Lower lobe of right lung (tissue), 2 donors: ENCODE results near the gene ELANE. TPM values are rescaled to one million over a fixed set of nuclear protein-coding genes. Genes with fewer than 3 reads are reported as not detected.

Source experiments
- ATAC-seq, 2 donors: fragments of 200-7000 bp; cut with Tn5 transposase; one replicate each; pipeline ENCODE4 v1.9.1; 2020 to 2022; ENCODE audit warnings: mild to moderate bottlenecking in 2 of 2, moderate library complexity in 2 of 2
- DNase-seq: peaks from one replicate; pipeline ENCODE4 v3.0.0-alpha.2; 2020
- H3K27ac ChIP-seq: fragments of 200-600 bp; one replicate; pipeline ENCODE4 v1.8.0; 2022
- H3K27me3 ChIP-seq: fragments of 200-600 bp; one replicate; pipeline ENCODE4 v1.8.0; 2022; ENCODE audit warnings: low read depth
- H3K36me3 ChIP-seq: fragments of 200-600 bp; one replicate; pipeline ENCODE4 v1.8.0; 2022; ENCODE audit warnings: mild to moderate bottlenecking
- H3K4me1 ChIP-seq: fragments of 200-600 bp; one replicate; pipeline ENCODE4 v1.8.0; 2022
- H3K4me3 ChIP-seq: fragments of 200-600 bp; one replicate; pipeline ENCODE4 v1.8.0; 2022; ENCODE audit warnings: mild to moderate bottlenecking
- H3K9me3 ChIP-seq: fragments of 200-600 bp; one replicate; pipeline ENCODE4 v1.8.0; 2022
- CTCF ChIP-seq: fragments of 200-600 bp; IDR thresholded peaks from one replicate; pipeline ENCODE4 v1.8.0; 2022; ENCODE audit warnings: antibody characterized with exemption, mild to moderate bottlenecking
- intact Hi-C: fragments of 100-400 bp; cut with DNase I; formaldehyde crosslinking; loops from one replicate; pipeline ENCODE4 v1.11.0; 2022
- total RNA-seq: library from RNA; stranded (reverse); fragmentation: NEBNext Ultra II Directional; extraction: Animal tissue kit (Norgen Biotek cat#: 25700); gene quantifications from one replicate; pipeline ENCODE4 v1.2.1, GENCODE V29; 2021
- donor health status: DM: no; HTN: yes; CAD: no; lungs with severe emphysema.

ELANE gene
- total RNA-seq, 1 donor from 2014 or later = 0.97 TPM

- no peak for TF ChIP-seq CTCF
- Histone ChIP-seq H3K36me3 (peaks cover 4% of the 10 kb centered on the region), H3K4me3 (peak overlapping the region; percentile 34), H3K27ac (no peak overlapping the region), H3K4me1 (peaks cover 22% of the 10 kb centered on the region), H3K9me3 (no peaks in the 10 kb centered on the region), H3K27me3 (peaks cover 9% of the 10 kb centered on the region)
- peak; percentile 50 to 56 for ATAC-seq
- DNase-seq = peak; percentile 86
- intact Hi-C loops = no loop called here
These were observed 10.6 kb downstream of the ELANE start for GRCh38 chr19:862581-863314.

GRCh38 chr19:863315-863620 is 11.2 kb downstream of the ELANE start:
- Histone ChIP-seq H3K9me3 (no peaks in the 10 kb centered on the region), H3K27me3 (peaks cover 9% of the 10 kb centered on the region), H3K4me3 (peak overlapping the region; percentile 34), H3K27ac (peak overlapping the region; percentile 68), H3K4me1 (peaks cover 22% of the 10 kb centered on the region), H3K36me3 (peaks cover 10% of the 10 kb centered on the region)
- no peak for TF ChIP-seq CTCF
- intact Hi-C loops = no loop called here
- ATAC-seq (no peak), DNase-seq (no peak)

- Histone ChIP-seq H3K27me3 (no peaks in the 10 kb centered on the region), H3K36me3 (peaks cover 20% of the 10 kb centered on the region), H3K4me3 (no peak overlapping the region), H3K4me1 (peaks cover 28% of the 10 kb centered on the region), H3K27ac (no peak overlapping the region), H3K9me3 (no peaks in the 10 kb centered on the region)
- DNase-seq (no peak), ATAC-seq (no peak)
- intact Hi-C loops = no loop called here
- no peak for TF ChIP-seq CTCF
These were observed 14.7 kb downstream of the ELANE start for GRCh38 chr19:866769-867300.

- peaks cover 20% of the 10 kb centered on the region for H3K36me3 ChIP-seq
- H3K27ac ChIP-seq = no peak overlapping the region
- intact Hi-C loops = no loop called here
- DNase-seq (no peak), ATAC-seq (no peak)
- H3K4me1 ChIP-seq = peaks cover 33% of the 10 kb centered on the region
- no peak overlapping the region for H3K4me3 ChIP-seq
- no peak for TF ChIP-seq CTCF
- no peaks in the 10 kb centered on the region for H3K27me3 ChIP-seq
- no peaks in the 10 kb centered on the region for H3K9me3 ChIP-seq
These were observed 15.2 kb downstream of the ELANE start for GRCh38 chr19:867301-867793.

GRCh38 chr19:867855-868457 is 15.9 kb downstream of the ELANE start:
- Histone ChIP-seq H3K9me3 (no peaks in the 10 kb centered on the region), H3K4me3 (no peak overlapping the region), H3K27ac (no peak overlapping the region), H3K36me3 (peaks cover 20% of the 10 kb centered on the region), H3K27me3 (no peaks in the 10 kb centered on the region), H3K4me1 (peaks cover 35% of the 10 kb centered on the region)
- TF ChIP-seq CTCF = no peak
- DNase-seq = no peak
- no peak for ATAC-seq
- intact Hi-C loops = no loop called here
